C4-2B (cell line): ENCODE measurements around the gene PCDH17.

Experiments used
- H3K27ac ChIP-seq: fragments of 450-650 bp; 2 replicates; pipeline ENCODE4 v1.5.1; 2017
- ZFX ChIP-seq: fragments of 450-650 bp; IDR thresholded peaks from 2 replicates; pipeline ENCODE4 v1.6.1; 2017
- TF ChIP-seq, protein P1 (sequence below): fragments of 450-650 bp; conservative IDR thresholded peaks from 2 replicates; pipeline ENCODE4 v1.5.1; 2017; ENCODE audit warnings: mild to moderate bottlenecking

Gene PCDH17

DNA sequence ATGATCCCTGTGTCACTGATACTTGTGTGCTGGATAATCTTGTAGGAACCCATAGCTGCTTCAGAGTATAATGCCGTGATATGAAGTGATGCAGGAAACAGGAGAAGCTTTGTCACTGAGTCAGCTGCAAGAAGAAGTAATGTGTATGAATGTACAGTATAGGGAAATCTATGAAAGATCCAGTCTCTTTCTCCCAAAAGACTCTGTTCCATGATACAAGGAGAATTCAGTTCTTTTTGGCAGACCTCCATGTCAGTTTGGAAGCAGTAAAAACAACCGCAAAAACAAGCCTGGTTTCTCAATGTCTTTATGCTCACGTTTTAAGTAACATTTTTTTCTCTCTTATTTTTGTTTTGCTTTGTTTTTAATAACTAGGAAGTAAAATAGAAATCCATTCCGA lies 33.9 kb downstream of the PCDH17 start:
- no peak for TF ChIP-seq ZFX
- TF ChIP-seq, protein P1, sequence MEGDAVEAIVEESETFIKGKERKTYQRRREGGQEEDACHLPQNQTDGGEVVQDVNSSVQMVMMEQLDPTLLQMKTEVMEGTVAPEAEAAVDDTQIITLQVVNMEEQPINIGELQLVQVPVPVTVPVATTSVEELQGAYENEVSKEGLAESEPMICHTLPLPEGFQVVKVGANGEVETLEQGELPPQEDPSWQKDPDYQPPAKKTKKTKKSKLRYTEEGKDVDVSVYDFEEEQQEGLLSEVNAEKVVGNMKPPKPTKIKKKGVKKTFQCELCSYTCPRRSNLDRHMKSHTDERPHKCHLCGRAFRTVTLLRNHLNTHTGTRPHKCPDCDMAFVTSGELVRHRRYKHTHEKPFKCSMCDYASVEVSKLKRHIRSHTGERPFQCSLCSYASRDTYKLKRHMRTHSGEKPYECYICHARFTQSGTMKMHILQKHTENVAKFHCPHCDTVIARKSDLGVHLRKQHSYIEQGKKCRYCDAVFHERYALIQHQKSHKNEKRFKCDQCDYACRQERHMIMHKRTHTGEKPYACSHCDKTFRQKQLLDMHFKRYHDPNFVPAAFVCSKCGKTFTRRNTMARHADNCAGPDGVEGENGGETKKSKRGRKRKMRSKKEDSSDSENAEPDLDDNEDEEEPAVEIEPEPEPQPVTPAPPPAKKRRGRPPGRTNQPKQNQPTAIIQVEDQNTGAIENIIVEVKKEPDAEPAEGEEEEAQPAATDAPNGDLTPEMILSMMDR = no peak
- H3K27ac ChIP-seq = no peak overlapping the region

DNA sequence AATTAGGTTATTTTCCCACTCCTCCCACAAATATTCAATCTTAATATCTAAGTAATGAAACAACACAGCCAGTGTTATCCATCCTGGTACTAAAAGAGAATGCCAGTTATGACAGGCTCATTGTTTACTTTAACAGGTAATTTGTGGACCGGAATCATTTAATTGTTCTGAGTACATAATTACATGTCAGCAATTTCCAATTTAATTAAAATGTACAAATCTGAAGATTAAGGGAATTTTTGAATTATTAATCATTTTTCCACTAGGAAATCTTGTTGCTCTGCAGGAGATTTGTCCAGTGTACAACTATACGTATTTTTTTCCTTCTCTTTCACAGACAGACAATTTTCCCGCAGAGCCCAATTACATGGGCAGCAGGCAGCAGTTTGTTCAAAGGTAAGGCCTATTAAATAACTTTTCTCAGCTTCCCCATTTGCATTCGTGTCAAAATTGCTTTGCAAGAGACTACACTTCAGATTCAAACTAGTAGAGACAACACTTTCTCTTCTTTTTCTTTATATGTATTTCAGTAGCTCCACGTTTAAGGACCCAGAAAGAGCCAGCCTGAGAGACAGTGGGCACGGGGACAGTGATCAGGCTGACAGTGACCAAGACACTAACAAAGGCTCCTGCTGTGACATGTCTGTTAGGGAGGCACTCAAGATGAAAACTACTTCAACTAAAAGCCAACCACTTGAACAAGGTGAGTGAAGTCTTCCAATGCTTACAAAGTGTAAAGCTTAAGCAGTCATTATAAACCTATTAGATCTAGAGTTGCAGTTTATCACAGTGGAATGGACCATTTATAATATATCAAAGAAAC lies 34.8 kb downstream of the PCDH17 start:
- no peak overlapping the region for H3K27ac ChIP-seq
- TF ChIP-seq, protein P1 = no peak
- TF ChIP-seq ZFX = no peak

DNA sequence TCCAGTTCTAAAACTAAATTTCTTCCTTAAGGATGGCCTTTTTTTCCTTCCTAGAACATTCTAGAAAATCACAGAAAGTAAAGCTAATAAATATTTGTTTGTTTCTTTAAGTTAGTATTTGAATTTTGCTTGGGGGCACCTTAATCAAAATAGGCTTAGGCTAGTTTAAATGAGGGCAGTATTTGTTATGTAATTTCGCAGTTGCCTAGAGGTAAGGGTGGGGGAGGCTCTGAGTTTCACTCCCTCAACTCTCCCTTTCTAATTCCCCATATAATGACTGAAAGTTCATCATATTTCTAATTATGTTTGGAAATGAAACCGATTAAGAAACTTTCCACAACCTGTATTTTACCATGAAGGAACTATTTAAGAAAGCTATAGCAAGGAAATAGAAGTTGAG lies 40.6 kb downstream of the PCDH17 start:
- H3K27ac ChIP-seq = no peak overlapping the region
- TF ChIP-seq, protein P1 = no peak
- TF ChIP-seq ZFX = no peak

DNA sequence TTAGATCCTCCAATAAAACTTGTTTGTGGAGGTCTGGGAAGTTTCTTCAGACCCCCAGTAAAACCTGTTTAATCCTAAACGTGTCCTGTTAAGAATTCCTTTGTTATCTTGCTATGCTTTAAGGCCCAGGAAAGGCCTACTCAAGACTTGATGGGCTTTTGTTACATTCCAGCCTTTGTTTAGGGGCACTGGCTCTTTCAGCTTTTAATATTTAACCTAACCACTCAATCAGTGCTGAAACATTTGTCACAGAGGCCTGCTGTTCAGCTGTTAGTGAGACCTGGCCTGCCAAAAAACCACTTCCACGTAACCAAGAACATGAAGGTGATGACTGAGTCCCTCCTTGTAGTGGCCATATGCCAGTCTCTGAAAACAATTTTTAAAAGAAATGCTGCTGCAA lies 41.7 kb downstream of the PCDH17 start:
- no peak overlapping the region for H3K27ac ChIP-seq

DNA sequence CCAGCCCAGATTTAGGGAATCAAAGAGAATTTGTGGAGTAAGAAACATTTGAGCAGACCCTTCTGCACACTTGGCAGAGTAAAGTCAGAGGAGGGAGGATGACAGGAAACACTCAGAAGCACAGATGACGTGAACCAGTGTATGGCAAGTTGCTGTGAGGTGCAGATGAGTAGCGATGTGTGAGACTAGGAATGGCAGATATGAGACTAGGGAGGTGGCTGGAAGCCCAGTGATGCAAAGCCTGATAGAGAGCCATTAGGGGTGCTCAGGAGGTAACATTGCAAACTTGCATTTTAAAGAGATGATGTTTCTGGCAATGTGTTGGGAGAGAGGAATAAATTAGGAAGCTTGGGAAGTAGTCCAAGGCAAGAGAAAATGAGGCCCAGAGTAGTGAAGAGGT lies 44.0 kb downstream of the PCDH17 start:
- no peak for TF ChIP-seq ZFX
- TF ChIP-seq, protein P1 = no peak

More for the DNA sequence above, 41.7 kb downstream of the PCDH17 start:
- TF ChIP-seq, protein P1 = no peak
- no peak for TF ChIP-seq ZFX

DNA sequence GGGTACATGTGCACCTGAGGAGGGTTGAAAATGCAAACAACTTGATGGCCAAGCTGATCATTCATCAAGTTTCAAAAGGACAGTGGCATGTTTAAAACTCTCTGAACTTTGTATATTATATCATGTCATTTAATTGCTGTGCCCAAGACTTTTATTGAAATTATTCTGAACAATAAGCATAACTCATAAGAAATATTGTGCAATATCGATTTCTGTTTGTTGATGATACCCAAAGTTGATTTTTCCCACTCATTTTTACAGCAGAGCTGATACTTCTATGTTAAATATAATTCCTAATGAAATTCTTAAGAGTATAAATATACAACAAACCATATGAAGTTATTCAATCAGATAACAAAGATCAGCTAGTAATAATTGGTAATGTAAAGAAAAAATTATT lies 49.1 kb downstream of the PCDH17 start:
- TF ChIP-seq, protein P1 = no peak
- TF ChIP-seq ZFX = no peak
- no peak overlapping the region for H3K27ac ChIP-seq

More for the DNA sequence above, 44.0 kb downstream of the PCDH17 start:
- H3K27ac ChIP-seq = no peak overlapping the region

DNA sequence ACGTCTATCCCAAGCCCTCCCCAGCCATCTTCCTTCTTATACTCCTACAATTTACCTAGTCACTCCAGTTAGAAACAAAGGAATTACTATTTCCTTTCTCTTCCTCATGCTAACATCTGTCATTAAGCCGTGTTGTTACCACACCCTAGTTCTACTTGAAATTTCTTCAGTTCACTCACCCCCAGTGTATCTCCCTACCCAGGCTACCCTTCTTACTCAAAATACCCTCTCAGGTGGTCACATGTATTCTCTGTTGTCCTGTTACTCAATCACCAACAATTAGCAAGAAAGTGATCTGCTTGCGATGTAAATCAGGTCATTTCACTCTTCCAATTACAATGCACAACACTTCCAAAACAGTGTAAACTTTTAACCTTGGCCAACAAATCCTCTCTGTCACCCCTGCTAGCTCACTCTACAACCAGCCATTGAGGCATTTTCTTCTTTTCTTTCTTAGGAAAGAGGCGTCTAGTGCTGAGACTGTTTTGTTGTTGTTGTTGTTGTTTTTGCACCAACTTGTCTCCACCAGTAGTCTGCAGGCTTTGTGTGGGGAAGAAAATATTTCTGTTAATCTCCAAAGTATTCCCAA lies 50.7 kb downstream of the PCDH17 start:
- H3K27ac ChIP-seq = no peak overlapping the region

More for the DNA sequence above, 50.7 kb downstream of the PCDH17 start:
- TF ChIP-seq, protein P1 = no peak
- no peak for TF ChIP-seq ZFX
